Mucosa of descending colon (tissue), 3 donors: Measurements from ENCODE around the gene ISG15. TPM values are rescaled to one million over a fixed set of nuclear protein-coding genes. Genes with fewer than 3 reads are reported as not detected.

Source experiments
- ATAC-seq: fragments of 200-7000 bp; cut with Tn5 transposase; one replicate; pipeline ENCODE4 v1.9.1; 2020; ENCODE audit warnings: mild to moderate bottlenecking, moderate library complexity
- DNase-seq, 3 donors: peaks; one replicate each; pipeline ENCODE4 v3.0.0-alpha.2; 2020
- H3K36me3 ChIP-seq: fragments of 200-600 bp; one replicate; pipeline ENCODE4 v1.8.0; 2021; ENCODE audit warnings: low read depth, mild to moderate bottlenecking
- H3K4me1 ChIP-seq: fragments of 200-600 bp; one replicate; pipeline ENCODE4 v1.8.0; 2021; ENCODE audit warnings: low read depth, mild to moderate bottlenecking
- H3K4me3 ChIP-seq: fragments of 200-600 bp; one replicate; pipeline ENCODE4 v1.8.0; 2021; ENCODE audit warnings: mild to moderate bottlenecking
- H3K9me3 ChIP-seq: fragments of 200-600 bp; one replicate; pipeline ENCODE4 v1.8.0; 2021; ENCODE audit warnings: mild to moderate bottlenecking
- intact Hi-C, 2 donors: fragments of 100-400 bp; cut with DNase I in 1 of 2; cut with micrococcal nuclease in 1 of 2; formaldehyde crosslinking; loops; one replicate each; pipeline versions ENCODE4 v1.11.0 to v1.11.1; 2022; cut with DNase I, micrococcal nuclease
- total RNA-seq, 3 donors: library from RNA; stranded (reverse); fragmentation: NEBNext Ultra II Directional in 2 of 3; extraction: Animal tissue kit (Norgen Biotek cat#: 25700) in 2 of 3; gene quantifications; one replicate each; pipeline versions ENCODE4 v1.2.1 to v1.2.4, GENCODE V29; 2021 to 2023
- TF ChIP-seq, protein P1 (sequence below): fragments of 200-600 bp; IDR thresholded peaks from one replicate; pipeline ENCODE4 v1.8.0; 2022; ENCODE audit warnings: antibody characterized with exemption, mild to moderate bottlenecking
- donor health status: DM: no; HTN: no; CAD: no; lungs with moderate emphysema.
- donor health status: DM: no; HTN: no; CAD: no.
- donor health status: DM: no; HTN: yes; CAD: no.

The ISG15 gene
- total RNA-seq, 3 donors from 2014 or later = 37.5 to 41.7 (median 38.7) TPM

DNA sequence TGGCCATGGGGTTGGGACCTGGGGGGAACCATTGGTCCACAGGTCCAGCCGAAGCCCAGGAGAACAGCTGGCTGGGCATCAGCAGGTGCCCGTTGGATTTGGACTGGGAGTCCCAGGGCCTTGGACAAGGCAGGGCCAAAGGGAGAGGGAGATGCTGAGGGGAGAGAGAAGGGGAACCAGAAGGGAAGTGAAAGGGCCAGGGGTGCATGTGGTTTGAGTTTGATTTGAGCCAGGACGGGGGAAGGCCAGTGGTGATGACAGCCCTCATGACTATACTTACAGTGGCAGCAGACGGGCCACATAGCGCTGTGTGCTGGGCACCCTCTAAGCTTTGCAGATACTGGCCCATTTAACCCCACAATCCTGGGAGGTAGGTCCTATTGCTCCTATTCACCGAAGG is 25.4 kb downstream of the ISG15 start:
- peaks cover 15% of the 10 kb centered on the region for H3K4me1 ChIP-seq
- H3K4me3 ChIP-seq = no peak overlapping the region
- intact Hi-C loops = no loop called here
- DNase-seq = no peak
- no peaks in the 10 kb centered on the region for H3K36me3 ChIP-seq
- no peak for ATAC-seq
- TF ChIP-seq, protein P1, sequence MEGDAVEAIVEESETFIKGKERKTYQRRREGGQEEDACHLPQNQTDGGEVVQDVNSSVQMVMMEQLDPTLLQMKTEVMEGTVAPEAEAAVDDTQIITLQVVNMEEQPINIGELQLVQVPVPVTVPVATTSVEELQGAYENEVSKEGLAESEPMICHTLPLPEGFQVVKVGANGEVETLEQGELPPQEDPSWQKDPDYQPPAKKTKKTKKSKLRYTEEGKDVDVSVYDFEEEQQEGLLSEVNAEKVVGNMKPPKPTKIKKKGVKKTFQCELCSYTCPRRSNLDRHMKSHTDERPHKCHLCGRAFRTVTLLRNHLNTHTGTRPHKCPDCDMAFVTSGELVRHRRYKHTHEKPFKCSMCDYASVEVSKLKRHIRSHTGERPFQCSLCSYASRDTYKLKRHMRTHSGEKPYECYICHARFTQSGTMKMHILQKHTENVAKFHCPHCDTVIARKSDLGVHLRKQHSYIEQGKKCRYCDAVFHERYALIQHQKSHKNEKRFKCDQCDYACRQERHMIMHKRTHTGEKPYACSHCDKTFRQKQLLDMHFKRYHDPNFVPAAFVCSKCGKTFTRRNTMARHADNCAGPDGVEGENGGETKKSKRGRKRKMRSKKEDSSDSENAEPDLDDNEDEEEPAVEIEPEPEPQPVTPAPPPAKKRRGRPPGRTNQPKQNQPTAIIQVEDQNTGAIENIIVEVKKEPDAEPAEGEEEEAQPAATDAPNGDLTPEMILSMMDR = no peak
- no peaks in the 10 kb centered on the region for H3K9me3 ChIP-seq

DNA sequence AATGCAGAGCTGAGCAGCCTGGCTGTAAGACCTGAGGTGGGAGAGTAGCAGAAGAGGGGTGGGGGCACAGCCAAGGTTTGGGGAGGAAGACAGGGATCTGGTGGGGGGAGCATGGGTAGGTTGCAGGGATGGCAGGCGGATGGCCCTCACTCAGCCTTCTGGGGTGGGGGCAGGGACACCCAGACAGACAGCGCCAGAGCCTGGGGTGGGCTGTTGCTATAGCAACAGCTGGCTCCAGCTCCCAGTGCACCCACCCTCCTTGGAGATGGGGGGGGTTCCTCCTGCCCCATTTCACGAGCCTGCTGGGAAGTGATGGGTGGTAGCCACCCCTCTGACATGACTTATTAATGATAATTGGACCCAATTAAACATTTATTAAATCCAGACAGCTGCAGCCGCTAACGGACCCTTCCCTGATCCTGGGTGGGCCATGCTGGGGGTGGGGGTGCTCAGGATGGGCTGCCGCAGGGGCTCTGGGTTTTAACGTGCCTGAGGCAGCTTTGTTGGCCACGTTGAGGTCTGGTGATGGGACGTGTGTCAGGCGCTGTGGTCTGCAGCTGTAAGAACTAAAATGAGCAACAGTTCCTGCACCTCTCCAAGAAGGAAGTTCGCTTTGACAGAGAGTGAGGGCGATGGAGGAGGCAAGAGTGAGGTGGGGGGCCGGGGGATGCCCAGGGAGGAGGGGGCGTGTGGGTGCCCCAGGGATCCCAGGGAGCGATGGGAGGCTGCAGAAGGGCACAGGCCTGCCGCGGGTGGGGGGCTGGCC is 26.0 kb downstream of the ISG15 start:
- Histone ChIP-seq H3K4me1 (peaks cover 11% of the 10 kb centered on the region), H3K9me3 (no peaks in the 10 kb centered on the region), H3K4me3 (no peak overlapping the region), H3K36me3 (no peaks in the 10 kb centered on the region)
- ATAC-seq (no peak), DNase-seq (no peak)
- intact Hi-C loops = no loop called here
- TF ChIP-seq, protein P1 = no peak

DNA sequence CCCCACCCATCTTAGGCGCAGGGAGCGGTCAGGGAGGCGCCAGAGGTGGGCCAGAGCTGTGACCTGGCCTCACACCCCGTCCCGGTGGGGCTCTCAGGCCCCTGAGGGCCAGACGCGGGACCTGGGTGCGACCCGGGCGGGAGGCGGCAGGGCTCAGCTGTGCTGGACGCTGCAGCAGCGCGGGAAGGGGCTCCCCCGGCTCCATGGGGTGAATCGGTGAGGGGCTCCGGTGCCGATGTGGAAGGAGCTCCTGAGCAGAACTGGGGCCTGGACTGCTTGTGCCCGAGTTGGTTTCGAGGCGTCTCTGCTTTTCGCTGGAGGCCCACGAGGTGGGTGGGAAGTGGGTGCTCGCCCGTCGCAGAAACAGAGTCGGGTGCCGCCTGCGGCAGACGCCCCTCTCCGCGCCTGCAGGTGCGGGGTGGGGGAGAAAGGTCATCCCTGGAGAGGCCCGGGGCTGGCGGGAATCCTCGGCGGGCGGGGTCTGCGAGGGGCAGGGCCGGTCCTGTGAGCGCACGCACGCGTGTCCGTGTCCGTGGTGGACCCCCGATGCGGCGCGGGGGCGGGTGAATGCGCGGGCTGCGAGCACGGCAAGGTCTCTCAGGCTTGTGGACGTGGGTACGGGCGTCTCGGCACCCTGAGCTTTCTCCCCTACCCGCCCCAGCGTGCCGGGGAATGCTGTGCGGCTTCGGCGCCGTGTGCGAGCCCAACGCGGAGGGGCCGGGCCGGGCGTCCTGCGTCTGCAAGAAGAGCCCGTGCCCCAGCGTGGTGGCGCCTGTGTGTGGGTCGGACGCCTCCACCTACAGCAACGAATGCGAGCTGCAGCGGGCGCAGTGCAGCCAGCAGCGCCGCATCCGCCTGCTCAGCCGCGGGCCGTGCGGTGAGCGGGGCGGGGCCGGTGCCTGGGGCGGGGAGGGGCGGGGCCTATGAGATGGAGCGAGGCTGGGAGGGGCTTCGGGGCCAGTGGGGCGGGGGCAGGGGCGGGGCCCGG is 27.0 kb downstream of the ISG15 start:
- Histone ChIP-seq H3K9me3 (no peaks in the 10 kb centered on the region), H3K36me3 (no peaks in the 10 kb centered on the region), H3K4me1 (peaks cover 11% of the 10 kb centered on the region), H3K4me3 (no peak overlapping the region)
- peak; percentile 92 for ATAC-seq
- peak; percentile 82 to 88 (median 86) for DNase-seq
- TF ChIP-seq, protein P1 = no peak
- intact Hi-C loops = no loop called here

DNA sequence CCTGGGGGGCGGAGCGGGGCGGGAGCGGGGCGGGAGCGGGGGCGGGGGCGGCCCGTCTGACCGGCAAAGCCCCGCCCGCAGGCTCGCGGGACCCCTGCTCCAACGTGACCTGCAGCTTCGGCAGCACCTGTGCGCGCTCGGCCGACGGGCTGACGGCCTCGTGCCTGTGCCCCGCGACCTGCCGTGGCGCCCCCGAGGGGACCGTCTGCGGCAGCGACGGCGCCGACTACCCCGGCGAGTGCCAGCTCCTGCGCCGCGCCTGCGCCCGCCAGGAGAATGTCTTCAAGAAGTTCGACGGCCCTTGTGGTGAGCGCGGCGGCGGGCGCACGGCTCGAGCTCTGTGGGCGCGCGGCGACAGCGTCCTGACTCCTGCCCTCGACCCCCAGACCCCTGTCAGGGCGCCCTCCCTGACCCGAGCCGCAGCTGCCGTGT is 27.8 kb downstream of the ISG15 start:
- H3K4me1 ChIP-seq = peaks cover 11% of the 10 kb centered on the region
- TF ChIP-seq, protein P1 = no peak
- H3K4me3 ChIP-seq = no peak overlapping the region
- no peaks in the 10 kb centered on the region for H3K36me3 ChIP-seq
- DNase-seq = no peak
- ATAC-seq = no peak
- intact Hi-C loops = no loop called here
- H3K9me3 ChIP-seq = no peaks in the 10 kb centered on the region

DNA sequence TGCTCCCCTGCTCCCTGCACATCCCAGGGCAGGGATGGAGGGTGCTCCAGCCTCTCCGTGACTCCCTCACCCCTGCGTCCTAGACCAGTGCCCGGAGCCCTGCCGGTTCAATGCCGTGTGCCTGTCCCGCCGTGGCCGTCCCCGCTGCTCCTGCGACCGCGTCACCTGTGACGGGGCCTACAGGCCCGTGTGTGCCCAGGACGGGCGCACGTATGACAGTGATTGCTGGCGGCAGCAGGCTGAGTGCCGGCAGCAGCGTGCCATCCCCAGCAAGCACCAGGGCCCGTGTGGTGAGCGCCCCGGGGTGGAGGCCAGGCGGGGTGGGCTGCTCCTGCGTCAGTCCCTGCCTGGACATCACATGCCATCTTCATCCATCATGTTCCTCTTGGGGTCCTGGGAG is 28.6 kb downstream of the ISG15 start:
- no peak overlapping the region for H3K4me3 ChIP-seq
- TF ChIP-seq, protein P1 = no peak
- ATAC-seq (no peak), DNase-seq (no peak)
- H3K36me3 ChIP-seq = no peaks in the 10 kb centered on the region
- H3K9me3 ChIP-seq = no peaks in the 10 kb centered on the region
- intact Hi-C loops = no loop called here
- peaks cover 11% of the 10 kb centered on the region for H3K4me1 ChIP-seq
